Testis (tissue), 3 donors: ENCODE results near the gene ETS1. TPM values are rescaled to one million over a fixed set of nuclear protein-coding genes. Genes with fewer than 3 reads are reported as not detected.
A peak's percentile ranks its signal among the peaks of the same experiment; 100 is the strongest.

Experiments used
- DNase-seq: peaks from one replicate; pipeline ENCODE4 v3.0.0-alpha.2; 2019
- H3K27ac ChIP-seq, 2 donors: fragments of 200-600 bp; sonication (generic); one replicate each; pipeline ENCODE4 v1.5.1; 2019
- H3K27me3 ChIP-seq: fragments of 200-600 bp; sonication (generic); one replicate; pipeline ENCODE4 v1.5.1; 2019
- H3K36me3 ChIP-seq: fragments of 200-600 bp; sonication (generic); one replicate; pipeline ENCODE4 v1.5.1; 2017; ENCODE audit warnings: low read depth; ENCODE audit errors: missing control alignments
- H3K4me1 ChIP-seq: fragments of 200-600 bp; sonication (generic); one replicate; pipeline ENCODE4 v1.5.1; 2019
- H3K4me3 ChIP-seq, 2 donors: fragments of 200-600 bp; sonication (generic); one replicate each; pipeline ENCODE4 v1.5.1; 2017 to 2019
- H3K9me3 ChIP-seq: fragments of 200-600 bp; sonication (generic); one replicate; pipeline ENCODE4 v1.5.1; 2017
- POLR2A ChIP-seq: fragments of 450-650 bp; IDR thresholded peaks from one replicate; pipeline ENCODE4 v1.6.1; 2017; ENCODE audit warnings: antibody characterized with exemption, mild to moderate bottlenecking, moderate library complexity
- WGBS, 2 donors: methylation state at CpG; one replicate each; pipeline ENCODE4 v1.1.5; 2018; 5-methylcytosine and 5-hydroxymethylcytosine counted together
- intact Hi-C: fragments of 100-400 bp; cut with DNase I; formaldehyde crosslinking; loops from one replicate; pipeline ENCODE4 v1.15.1; 2023; ENCODE audit warnings: low total_unique reads
- polyA plus RNA-seq: library from polyadenylated mRNA; stranded (reverse); fragments of 350-450 nt; fragmentation: Illumina TruSeq; extraction: RNeasy Lipid Tissue Mini Kit (QIAGEN cat#74804); gene quantifications from one replicate; pipeline ENCODE4 v1.2.3, GENCODE V29; 2014; ENCODE audit warnings: low read depth, low replicate concordance; ENCODE audit not compliant: insufficient read depth
- total RNA-seq, 2 donors: library from RNA; depleted of rRNA; stranded (reverse); fragments of >200 nt; gene quantifications; one replicate each; pipeline ENCODE4 v1.2.3, GENCODE V29; 2016
- TF ChIP-seq, protein P1 (sequence below), 3 experiments: fragments of 450-650 bp in 2 of 3; fragments of 200-600 bp in 1 of 3; sonication (generic) in 1 of 3; IDR thresholded peaks; one replicate each; pipeline ENCODE4 v1.5.1; 2016 to 2019; ENCODE audit warnings: antibody characterized with exemption in 3 of 3, mild to moderate bottlenecking in 2 of 3, moderate library complexity in 1 of 3

ETS1 gene
- total and polyA plus RNA-seq, 3 donors from 2014 or later, result 15.1 to 21.1 (median 15.3) TPM

DNA sequence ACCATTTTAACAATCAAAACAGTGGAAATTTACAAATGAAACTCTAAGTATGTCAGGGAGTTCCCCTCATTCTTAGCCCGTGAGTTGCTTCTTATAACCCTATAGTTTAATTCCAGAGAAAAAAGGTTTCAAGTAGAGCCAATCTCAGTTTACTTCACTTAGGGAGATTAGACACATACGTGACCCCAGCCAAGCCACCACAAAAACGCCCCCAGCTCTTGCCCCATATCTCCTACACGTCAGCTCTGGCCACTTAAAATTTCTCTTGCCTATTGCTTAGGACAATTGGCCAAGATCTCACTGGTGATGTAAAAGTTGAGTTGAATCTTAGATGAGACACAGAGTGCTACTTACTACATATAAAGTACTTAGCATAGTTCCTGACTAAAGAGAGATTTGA, 166.4 kb downstream of the ETS1 start:
- 72 to 74% methylated on average over 4 of the region's 4 CpGs for whole genome bisulfite sequencing, 2 donors
- Histone ChIP-seq H3K4me1 (peaks cover 19% of the 10 kb centered on the region), H3K36me3 (no peaks in the 10 kb centered on the region), H3K27ac (no peak overlapping the region), H3K9me3 (no peaks in the 10 kb centered on the region), H3K4me3 (no peak overlapping the region), H3K27me3 (no peaks in the 10 kb centered on the region)
- no peak for DNase-seq
- TF ChIP-seq, protein P1, sequence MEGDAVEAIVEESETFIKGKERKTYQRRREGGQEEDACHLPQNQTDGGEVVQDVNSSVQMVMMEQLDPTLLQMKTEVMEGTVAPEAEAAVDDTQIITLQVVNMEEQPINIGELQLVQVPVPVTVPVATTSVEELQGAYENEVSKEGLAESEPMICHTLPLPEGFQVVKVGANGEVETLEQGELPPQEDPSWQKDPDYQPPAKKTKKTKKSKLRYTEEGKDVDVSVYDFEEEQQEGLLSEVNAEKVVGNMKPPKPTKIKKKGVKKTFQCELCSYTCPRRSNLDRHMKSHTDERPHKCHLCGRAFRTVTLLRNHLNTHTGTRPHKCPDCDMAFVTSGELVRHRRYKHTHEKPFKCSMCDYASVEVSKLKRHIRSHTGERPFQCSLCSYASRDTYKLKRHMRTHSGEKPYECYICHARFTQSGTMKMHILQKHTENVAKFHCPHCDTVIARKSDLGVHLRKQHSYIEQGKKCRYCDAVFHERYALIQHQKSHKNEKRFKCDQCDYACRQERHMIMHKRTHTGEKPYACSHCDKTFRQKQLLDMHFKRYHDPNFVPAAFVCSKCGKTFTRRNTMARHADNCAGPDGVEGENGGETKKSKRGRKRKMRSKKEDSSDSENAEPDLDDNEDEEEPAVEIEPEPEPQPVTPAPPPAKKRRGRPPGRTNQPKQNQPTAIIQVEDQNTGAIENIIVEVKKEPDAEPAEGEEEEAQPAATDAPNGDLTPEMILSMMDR (IDR thresholded peaks at IDR 0.05), result no peak
- no peak for TF ChIP-seq POLR2A
- intact Hi-C loops, result no loop called here

DNA sequence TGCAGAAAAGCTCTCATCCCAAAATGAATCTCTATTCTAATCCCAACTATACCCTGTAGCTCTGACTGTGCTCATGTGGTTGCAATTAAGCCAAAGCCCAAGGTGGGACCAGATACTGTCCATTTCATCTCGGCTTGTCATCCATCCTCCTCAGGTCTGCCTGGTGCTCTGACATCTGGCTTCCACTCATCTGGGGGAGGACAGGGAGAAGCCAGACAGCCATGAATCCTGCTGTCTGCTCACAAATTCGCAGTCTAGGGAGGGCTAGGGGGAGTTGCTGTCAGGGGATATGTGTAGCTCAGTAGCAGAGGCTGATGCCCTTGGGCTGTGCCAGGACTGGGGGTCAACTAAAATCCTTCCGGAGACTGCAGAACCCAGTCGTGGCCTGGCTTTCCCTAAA, 167.1 kb downstream of the ETS1 start:
- Histone ChIP-seq H3K36me3 (no peaks in the 10 kb centered on the region), H3K4me1 (peaks cover 19% of the 10 kb centered on the region), H3K27me3 (no peaks in the 10 kb centered on the region), H3K27ac (no peak overlapping the region), H3K4me3 (no peak overlapping the region), H3K9me3 (no peaks in the 10 kb centered on the region)
- 60 to 80% methylated on average over 3 to 4 of the region's 4 CpGs for WGBS, 2 donors
- no peak for TF ChIP-seq POLR2A
- TF ChIP-seq, protein P1 (IDR thresholded peaks at IDR 0.05), result no peak
- intact Hi-C loops, result no loop called here
- no peak for DNase-seq

DNA sequence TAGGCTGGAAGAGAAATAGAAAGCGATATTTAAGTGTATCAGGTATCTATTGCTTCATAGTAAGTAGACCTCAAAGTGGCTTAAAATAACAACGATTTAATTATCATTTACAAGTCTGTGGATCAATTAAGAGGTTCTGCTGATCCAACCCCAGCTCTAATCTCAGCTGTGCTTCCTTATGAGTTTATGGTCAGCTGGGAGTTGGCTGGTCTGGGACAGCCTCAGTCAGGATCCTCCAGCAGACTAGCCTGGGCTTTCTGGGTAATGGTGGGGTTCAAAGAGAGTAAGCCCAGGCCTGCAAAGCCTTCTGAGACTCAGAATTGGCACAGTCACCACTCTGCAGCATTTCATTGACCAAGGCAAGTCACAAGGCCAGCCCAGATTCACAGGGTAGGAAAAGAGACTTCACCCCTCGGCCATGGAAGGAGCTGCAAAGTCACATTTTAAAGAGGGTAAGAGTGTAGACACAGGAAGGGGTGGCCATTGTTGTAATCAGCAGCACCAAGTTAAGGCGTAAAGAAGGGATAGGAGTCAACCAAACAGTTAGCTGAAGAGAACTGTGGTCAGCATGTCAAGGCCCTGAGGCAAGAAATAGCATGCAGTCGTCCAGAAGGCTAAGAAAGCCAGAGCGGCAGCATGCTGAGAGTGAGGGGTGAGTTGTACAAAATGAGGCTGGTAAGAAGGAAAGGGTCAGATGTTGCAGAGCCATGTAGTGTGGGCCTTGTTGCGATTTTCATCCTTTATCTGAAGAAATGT, 168.2 kb downstream of the ETS1 start:
- WGBS, 2 donors, result 89% methylated on average over 7 of the region's 7 CpGs
- intact Hi-C loops, result no loop called here
- H3K27me3 ChIP-seq, result no peaks in the 10 kb centered on the region
- H3K36me3 ChIP-seq, result no peaks in the 10 kb centered on the region
- no peak overlapping the region for H3K4me3 ChIP-seq
- no peak overlapping the region for H3K27ac ChIP-seq
- H3K4me1 ChIP-seq, result peaks cover 15% of the 10 kb centered on the region
- H3K9me3 ChIP-seq, result no peaks in the 10 kb centered on the region
- no peak for TF ChIP-seq POLR2A
- no peak for DNase-seq

DNA sequence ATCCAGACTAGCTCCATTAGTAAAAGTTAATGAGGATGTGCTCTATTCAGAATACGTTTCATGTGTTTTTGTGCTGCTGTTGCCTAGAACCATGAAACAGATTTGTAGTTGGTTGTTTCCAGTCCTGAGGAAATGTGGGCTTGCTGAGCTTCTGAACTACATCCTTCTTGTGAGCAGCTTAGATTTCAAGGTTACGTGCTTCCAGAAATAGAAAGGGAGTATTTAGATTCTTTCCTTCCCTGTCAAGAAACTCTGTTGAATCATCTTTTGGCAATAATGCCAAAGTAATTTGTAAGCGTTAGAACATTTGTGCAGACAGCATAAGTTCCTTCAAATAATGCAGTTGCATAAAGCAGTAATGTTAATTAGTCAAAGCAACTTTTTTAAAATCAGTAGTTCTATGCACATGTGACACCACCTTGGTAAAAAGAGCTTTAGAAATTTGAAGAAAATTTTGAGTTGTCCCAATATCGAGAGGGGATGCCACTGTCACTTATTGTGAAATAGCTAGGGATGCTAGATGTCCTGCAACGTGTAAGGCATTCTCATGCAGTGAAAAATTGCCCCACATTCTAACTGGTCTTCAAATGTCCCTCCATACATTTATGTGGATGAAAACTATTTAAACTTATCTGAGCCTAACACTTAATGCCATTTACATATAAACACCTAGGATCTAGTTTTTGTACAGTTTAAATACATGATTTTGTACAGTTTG, 169.6 kb downstream of the ETS1 start:
- intact Hi-C loops, result no loop called here
- Histone ChIP-seq H3K4me1 (peaks cover 14% of the 10 kb centered on the region), H3K36me3 (no peaks in the 10 kb centered on the region), H3K9me3 (no peaks in the 10 kb centered on the region), H3K4me3 (no peak overlapping the region), H3K27ac (peak overlapping the region; percentile 3 to 39), H3K27me3 (no peaks in the 10 kb centered on the region)
- 28 to 34% methylated on average over 5 of the region's 5 CpGs for WGBS, 2 donors
- TF ChIP-seq POLR2A, result no peak
- TF ChIP-seq, protein P1 (IDR thresholded peaks at IDR 0.05), result no peak
- DNase-seq, result peak; percentile 52

DNA sequence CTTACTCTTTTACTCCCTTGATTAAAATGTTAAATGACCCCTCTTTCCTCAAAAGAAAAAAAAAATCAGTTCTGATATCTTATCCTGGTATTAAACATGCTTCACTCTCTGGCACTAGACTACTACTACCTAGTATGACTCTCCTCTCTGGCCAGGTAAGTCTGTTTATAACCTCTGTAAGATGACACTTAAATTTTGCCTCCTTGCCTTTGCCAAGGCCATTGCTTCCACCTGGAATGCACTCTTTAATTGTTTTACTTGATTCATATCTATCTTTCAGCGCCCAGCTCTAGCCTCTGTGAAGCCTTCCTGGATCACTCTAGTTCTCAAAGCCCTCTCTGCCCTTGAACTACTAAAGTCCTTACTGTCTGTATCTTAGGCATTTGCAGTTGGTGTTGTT, 170.4 kb downstream of the ETS1 start:
- Histone ChIP-seq H3K27ac (peak overlapping the region; percentile 3 to 39), H3K9me3 (no peaks in the 10 kb centered on the region), H3K27me3 (no peaks in the 10 kb centered on the region), H3K36me3 (no peaks in the 10 kb centered on the region), H3K4me3 (no peak overlapping the region), H3K4me1 (peaks cover 14% of the 10 kb centered on the region)
- TF ChIP-seq POLR2A, result no peak
- TF ChIP-seq, protein P1 (IDR thresholded peaks at IDR 0.05), result no peak
- DNase-seq, result no peak
- WGBS, 2 donors, result 63 to 79% methylated on average over 1 of the region's 1 CpG
- intact Hi-C loops, result no loop called here
